CD4-positive, alpha-beta T cell (primary cell): ENCODE data around the gene LIPE. TPM values are rescaled to one million over a fixed set of nuclear protein-coding genes. Genes with fewer than 3 reads are reported as not detected.
A peak's percentile ranks its signal among the peaks of the same experiment; 100 is the strongest.

Source experiments
- ATAC-seq: fragments of 200-7000 bp; cut with Tn5 transposase; one replicate; pipeline ENCODE4 v1.10.0; 2022; ENCODE audit warnings: mild to moderate bottlenecking; ENCODE audit not compliant: poor library complexity
- CTCF ChIA-PET: fragments of 350-600 bp; sonication (Branson Sonifier 250); formaldehyde crosslinking; loops from one replicate; lab custom pipeline; 2021; ENCODE audit warnings: antibody characterized with exemption, inconsistent platforms; lab: Charles Lee
- POLR2A ChIA-PET: fragments of 350-600 bp; sonication (Branson Sonifier 250); formaldehyde crosslinking; loops from one replicate; lab custom pipeline; 2021; ENCODE audit warnings: antibody characterized with exemption, inconsistent platforms; lab: Charles Lee
- DNase-seq, 14 experiments: peaks; one replicate each; pipeline ENCODE4 v3.0.0-alpha.2; 2013 to 2020; ENCODE audit warnings: mixed read lengths in 2 of 14
- H3K27ac ChIP-seq, 2 donors: one replicate each; pipeline versions ENCODE4 v1.5.1 to v1.7.0; 2013; ENCODE audit warnings: low read length in 2 of 2, low read depth in 1 of 2, mild to moderate bottlenecking in 1 of 2
- H3K27me3 ChIP-seq, 2 experiments: 1 replicate in 1 of 2; 2 replicates in 1 of 2; pipeline versions ENCODE4 v1.6.1 to v1.7.0; 2013; ENCODE audit warnings: low read length in 2 of 2, control low read depth in 1 of 2, mild to moderate bottlenecking in 1 of 2, moderate library complexity in 1 of 2; ENCODE audit not compliant: insufficient read depth in 2 of 2, control insufficient read depth in 1 of 2
- H3K36me3 ChIP-seq: one replicate; pipeline ENCODE4 v1.6.1; 2013; ENCODE audit warnings: low read length, control low read depth; ENCODE audit not compliant: insufficient read depth
- H3K4me1 ChIP-seq: one replicate; pipeline ENCODE4 v1.6.1; 2013; ENCODE audit warnings: low read length, control low read depth; ENCODE audit not compliant: insufficient read depth
- H3K4me3 ChIP-seq: one replicate; pipeline ENCODE4 v1.5.1; 2013; ENCODE audit warnings: mild to moderate bottlenecking, low read length, moderate library complexity
- H3K9me3 ChIP-seq, 2 experiments: 1 replicate in 1 of 2; 2 replicates in 1 of 2; pipeline versions ENCODE4 v1.6.1 to v1.7.0; 2013; ENCODE audit warnings: low read length in 2 of 2, mild to moderate bottlenecking in 2 of 2, control low read depth in 1 of 2, moderate library complexity in 1 of 2; ENCODE audit not compliant: control insufficient read depth in 1 of 2, insufficient read depth in 1 of 2
- H3K27ac Mint-ChIP-seq: one replicate; pipeline ENCODE4 v1.8.0; 2020; ENCODE audit warnings: mixed read lengths
- H3K27me3 Mint-ChIP-seq: one replicate; pipeline ENCODE4 v1.8.0; 2021; ENCODE audit warnings: mixed read lengths
- H3K36me3 Mint-ChIP-seq: one replicate; pipeline ENCODE4 v1.8.0; 2021; ENCODE audit warnings: low read depth, mixed read lengths
- H3K4me1 Mint-ChIP-seq: one replicate; pipeline ENCODE4 v1.8.0; 2021; ENCODE audit warnings: low read depth, mixed read lengths
- H3K4me3 Mint-ChIP-seq: one replicate; pipeline ENCODE4 v1.8.0; 2020; ENCODE audit warnings: mild to moderate bottlenecking, mixed read lengths
- H3K9me3 Mint-ChIP-seq: one replicate; pipeline ENCODE4 v1.8.0; 2020; ENCODE audit warnings: mixed read lengths
- CTCF ChIP-seq: fragments of 200-600 bp; IDR thresholded peaks from one replicate; pipeline ENCODE4 v1.8.0; 2022; ENCODE audit warnings: antibody characterized with exemption, mild to moderate bottlenecking
- intact Hi-C, 2 experiments: fragments of 100-400 bp; cut with DNase I in 1 of 2; cut with micrococcal nuclease in 1 of 2; formaldehyde crosslinking; loops; one replicate each; pipeline versions ENCODE4 v1.15.1 to v1.9.0; 2023 to 2025; cut with DNase I, micrococcal nuclease
- total RNA-seq, 174 experiments: library from RNA in 2 of 174; stranded (reverse) in 2 of 174; gene quantifications; one replicate each; pipeline ENCODE4 v1.2.3 and lab custom pipeline; 2021 to 2026

Gene LIPE
- total RNA-seq, 2 experiments from 2014 or later = 7.6 to 8.2 TPM

- Mint-ChIP-seq H3K27me3 (no peaks in the 10 kb centered on the region), H3K27ac (peak overlapping the region; percentile 75), H3K36me3 (peaks cover 11% of the 10 kb centered on the region), H3K9me3 (no peaks in the 10 kb centered on the region), H3K4me3 (peak overlapping the region; percentile 90), H3K4me1 (peaks cover 46% of the 10 kb centered on the region)
- peak; percentile 63 to 90 (median 70) for DNase-seq
- ChIA-PET POLR2A (interaction anchor here (0.6 to 1.9 kb wide), 4 partner anchors 22 to 269 kb away, joined by 3 to 9 read pairs (median 4); partner anchors contain the start of gene POU2F2), CTCF (interaction anchor here (0.8 to 2.1 kb wide), 8 partner anchors 14 to 300 kb away, joined by 3 to 16 read pairs (median 3); no protein-coding TSS in a partner anchor)
- peak overlapping the region; percentile 56 for H3K4me3 ChIP-seq
- intact Hi-C loops = loop anchor here (1.0 to 10.0 kb wide), 2 partner anchors 287 to 293 kb away; no protein-coding TSS in a partner anchor
- peak; percentile 77 for TF ChIP-seq CTCF
- H3K9me3 ChIP-seq = no peaks in the 10 kb centered on the region
- peaks cover 15% of the 10 kb centered on the region for H3K36me3 ChIP-seq
- H3K27me3 ChIP-seq = no peaks in the 10 kb centered on the region
- ATAC-seq = peak; percentile 68
- H3K27ac ChIP-seq = peak overlapping the region in 1 of 2 donors; percentile 40
- H3K4me1 ChIP-seq = peaks cover 37% of the 10 kb centered on the region
Observed at GRCh38 chr19:42401365-42402303, 25.6 kb downstream of the LIPE start.

GRCh38 chr19:42400404-42400803, 26.8 kb downstream of the LIPE start:
- POLR2A ChIA-PET = interaction anchor here (0.6 to 1.9 kb wide), 3 partner anchors 23 to 605 kb away, joined by 3 to 9 read pairs (median 5); partner anchors contain the start of gene POU2F2
- no peak for ATAC-seq
- intact Hi-C loops = loop anchor here in 1 of 2 experiments (10.0 kb wide), 1 partner anchor 286 kb away; no protein-coding TSS in a partner anchor

More at GRCh38 chr19:42400404-42400803, 26.8 kb downstream of the LIPE start:
- peaks cover 7% of the 10 kb centered on the region for H3K36me3 ChIP-seq
- DNase-seq = no peak
- no peaks in the 10 kb centered on the region for H3K27me3 ChIP-seq
- TF ChIP-seq CTCF = no peak
- peak overlapping the region; percentile 62 for H3K4me3 Mint-ChIP-seq
- no peak overlapping the region for H3K27ac ChIP-seq
- H3K27ac Mint-ChIP-seq = peak overlapping the region; percentile 49
- H3K27me3 Mint-ChIP-seq = no peaks in the 10 kb centered on the region
- no peaks in the 10 kb centered on the region for H3K9me3 ChIP-seq
- peaks cover 42% of the 10 kb centered on the region for H3K4me1 ChIP-seq
- H3K9me3 Mint-ChIP-seq = no peaks in the 10 kb centered on the region
- CTCF ChIA-PET = interaction anchor here (1.1 kb wide), 1 partner anchor 13 kb away, joined by 3 read pairs; no protein-coding TSS in a partner anchor
- H3K4me1 Mint-ChIP-seq = peaks cover 51% of the 10 kb centered on the region
- peaks cover 4% of the 10 kb centered on the region for H3K36me3 Mint-ChIP-seq
- no peak overlapping the region for H3K4me3 ChIP-seq
